Measurements from ENCODE around the gene SREBF1.

The SREBF1 gene

DNA sequence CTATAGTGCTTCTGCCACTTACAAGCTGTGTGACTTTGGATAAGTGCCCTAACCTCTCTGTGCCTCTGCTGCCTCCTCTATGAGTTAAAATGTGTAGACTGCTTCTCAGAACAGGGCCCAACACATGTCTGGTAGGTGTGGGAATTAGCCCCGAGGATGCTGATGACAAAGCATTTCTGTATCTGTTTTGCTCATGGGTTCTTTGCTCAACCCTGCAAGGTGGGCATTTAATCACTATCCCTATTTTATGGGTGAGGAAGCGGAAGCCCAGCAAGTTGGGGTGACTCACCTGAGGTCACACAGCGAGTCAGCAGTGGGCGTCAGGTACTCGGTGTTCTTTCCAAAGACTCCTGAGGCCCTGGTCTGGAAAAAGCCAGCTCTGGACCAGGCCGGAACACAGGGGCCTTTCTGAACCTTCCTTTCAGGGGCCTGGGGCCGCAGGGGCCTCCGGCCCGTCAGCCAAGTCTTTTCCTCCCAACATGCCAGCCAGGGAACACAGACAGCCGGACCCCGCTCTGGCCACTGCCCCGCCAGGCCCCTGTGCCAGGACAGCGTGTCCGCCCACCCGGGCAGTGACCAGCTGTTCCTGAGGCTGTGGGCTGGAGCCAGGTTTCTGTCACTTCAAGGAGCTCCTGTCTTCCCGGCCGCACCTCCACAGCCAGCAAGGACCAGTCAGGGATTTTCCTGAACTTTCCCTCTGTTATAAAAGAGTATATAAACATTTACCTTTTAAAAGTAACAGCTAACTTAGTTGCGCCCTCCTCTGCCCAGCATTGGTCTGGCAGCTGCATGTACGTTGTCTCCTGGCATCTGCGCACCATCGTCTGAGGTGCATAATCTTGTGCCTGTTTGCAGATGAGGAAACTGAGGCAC is 62.5 kb downstream of the SREBF1 start:
- DNase-seq = peak; percentile 32

DNA sequence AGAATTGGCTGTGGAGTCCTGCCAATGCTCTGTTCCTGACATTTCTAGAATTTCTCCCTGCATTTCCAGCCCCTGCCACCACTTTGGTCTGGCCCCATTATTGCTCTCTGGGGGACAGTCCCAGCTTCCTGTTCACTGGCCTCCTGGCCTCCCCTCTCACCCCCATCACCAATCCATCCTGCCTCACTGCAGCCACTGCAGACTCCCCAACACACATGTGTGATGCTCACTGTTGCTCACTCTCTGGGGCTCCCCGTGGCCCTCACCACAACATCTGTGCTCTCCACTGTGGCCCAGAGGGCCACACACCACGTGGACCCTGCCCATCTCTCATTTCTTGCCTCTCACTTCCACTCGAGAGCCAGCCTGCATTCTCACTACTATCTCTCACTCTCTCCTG is 64.6 kb downstream of the SREBF1 start:
- no peak for DNase-seq

DNA sequence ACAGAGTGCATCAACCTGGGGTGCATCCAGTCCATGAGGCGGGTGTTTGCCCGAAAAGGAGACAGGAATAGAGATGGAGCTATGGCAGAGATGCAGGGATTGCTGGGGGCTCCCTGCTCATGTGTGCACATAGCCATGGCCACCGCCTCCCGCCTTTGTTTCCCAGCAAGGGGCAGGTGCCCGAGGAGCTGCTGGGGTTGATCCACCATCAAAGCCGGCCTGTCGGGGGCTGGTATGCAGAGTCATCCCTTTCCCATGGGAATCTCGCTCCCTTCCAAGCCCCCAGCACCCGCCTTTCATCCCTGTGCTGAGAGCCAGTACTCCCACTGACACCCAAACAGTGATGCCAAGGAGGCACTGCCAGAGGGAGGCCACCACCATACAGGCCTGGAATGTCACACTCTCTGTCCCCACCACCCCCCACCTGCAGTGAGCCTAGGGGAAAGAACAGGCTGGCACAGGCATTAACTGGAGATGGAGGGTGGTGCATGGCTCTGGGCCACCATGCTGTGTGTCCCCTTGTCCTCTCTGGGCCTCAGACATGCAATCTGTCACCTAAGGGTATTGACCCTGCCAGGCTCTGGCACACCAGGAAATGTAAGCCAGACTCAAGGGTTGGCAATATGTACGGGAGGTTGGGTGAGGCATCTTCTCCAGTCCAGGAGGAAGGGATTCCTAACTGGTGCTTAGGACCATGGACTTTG is 65.1 kb downstream of the SREBF1 start:
- DNase-seq = no peak

DNA sequence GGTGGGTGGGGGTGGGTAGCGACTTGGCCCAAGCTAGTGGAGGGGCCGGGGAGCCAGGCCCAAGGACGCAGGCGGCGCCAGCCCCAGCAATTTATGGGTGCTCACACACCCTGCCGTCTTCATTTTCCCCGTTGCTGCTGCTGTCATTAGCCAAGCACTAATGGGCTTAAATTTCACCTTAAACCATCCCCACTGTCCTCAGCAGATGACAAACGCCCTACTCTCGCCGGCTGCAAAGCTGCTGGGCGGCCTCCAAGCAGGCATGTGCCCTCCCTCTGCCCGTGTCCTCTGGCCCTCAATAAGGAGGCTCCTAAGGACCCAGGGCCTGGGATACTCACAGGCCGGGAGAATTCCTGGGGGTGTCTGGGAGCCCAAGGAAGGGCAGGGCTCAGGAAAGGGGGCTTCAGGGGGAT is 66.1 kb downstream of the SREBF1 start:
- no peak for DNase-seq

DNA sequence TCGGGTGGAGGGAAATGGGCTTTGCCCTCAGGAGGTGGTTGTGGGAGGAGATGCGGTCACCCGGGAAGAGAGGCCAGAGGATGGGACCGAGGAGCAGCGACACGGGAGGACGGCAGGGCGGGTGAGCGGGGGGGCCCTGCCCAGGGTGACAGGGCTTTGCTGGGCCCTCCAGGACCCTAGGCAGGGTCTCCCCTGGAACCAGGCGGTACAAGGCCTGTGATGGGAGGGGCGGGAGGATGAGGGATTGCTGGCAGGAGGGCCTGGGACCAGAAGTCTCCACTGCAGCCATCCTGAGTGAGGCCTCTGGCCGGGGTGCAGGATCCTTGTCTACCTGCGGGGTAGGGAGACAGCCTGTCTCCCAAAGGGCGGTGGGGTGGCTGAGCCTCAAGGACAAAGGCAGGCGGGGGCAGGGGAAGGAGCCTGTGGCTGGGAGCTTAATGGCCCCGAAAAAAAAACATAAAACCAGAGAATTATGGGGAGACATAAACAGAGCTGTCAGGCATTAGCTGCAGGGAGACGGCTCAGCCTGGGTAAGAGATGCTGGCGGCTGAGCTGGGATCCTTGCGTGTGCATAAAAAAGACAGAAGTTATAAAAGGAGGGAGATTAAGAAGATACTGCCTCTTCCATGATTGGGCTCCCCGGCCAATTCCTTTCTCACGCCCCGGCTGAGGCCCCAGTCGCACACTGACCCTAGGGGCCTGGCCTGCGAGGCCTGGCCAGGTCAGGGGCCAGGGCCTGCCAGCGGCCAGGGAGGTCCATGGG is 66.7 kb downstream of the SREBF1 start:
- no peak for DNase-seq

DNA sequence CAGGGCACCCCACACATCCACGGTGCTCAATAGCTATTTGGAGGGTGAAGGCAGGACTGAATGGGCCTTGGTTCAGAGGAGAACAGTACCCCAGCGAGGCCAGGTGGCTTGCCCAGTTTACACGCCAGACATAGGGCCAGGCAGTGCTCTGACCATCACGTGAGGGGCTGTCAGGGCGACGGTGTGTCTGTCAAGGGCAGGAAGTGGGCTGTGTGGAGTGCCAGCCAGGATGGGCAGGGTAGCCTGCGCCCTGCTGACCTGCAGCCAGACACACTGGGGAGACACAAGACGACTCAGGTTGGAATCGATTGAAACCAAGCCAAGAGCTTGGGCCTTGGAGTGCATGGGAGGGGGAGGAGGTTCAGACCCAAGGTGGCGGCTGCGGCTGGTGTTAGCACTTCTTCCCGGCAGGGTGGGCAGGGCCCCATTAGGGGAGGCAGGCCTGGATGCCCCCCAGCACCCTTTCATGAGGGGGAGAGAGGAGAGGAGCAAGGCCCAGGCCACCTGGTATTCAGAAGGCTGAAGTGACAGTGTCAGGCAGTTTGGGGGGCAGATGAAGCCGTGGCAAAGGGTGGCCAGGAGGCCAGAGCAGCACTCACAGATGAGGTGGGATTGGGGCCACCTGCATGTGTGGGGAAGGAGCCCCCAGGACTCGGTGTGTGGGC is 68.2 kb downstream of the SREBF1 start:
- no peak for DNase-seq

DNA sequence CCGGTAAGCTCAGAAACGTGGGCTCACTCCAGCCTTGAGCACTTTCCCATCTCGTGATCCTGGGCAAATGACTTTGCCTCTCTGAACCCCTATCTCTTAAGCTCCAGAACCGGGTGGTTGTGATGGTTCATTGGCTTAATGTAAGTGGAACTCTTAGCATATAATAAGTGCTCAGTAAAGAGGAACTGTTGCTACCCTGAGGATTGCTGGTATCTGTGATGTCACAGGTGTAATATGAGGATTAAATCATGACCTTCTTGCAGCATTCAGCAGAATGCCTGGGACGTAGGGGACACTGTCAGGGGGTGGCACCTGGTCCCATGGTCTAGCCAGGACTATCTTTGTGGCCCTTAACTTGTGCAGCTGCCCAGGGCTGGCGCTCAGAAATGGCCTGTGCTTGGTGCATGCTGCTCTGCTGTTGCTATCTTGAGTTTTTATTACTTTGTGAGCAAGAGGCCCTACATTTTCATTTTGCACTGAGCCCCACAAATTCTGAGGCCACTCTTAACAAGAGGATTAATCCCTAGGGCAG is 68.8 kb downstream of the SREBF1 start:
- no peak for DNase-seq

DNA sequence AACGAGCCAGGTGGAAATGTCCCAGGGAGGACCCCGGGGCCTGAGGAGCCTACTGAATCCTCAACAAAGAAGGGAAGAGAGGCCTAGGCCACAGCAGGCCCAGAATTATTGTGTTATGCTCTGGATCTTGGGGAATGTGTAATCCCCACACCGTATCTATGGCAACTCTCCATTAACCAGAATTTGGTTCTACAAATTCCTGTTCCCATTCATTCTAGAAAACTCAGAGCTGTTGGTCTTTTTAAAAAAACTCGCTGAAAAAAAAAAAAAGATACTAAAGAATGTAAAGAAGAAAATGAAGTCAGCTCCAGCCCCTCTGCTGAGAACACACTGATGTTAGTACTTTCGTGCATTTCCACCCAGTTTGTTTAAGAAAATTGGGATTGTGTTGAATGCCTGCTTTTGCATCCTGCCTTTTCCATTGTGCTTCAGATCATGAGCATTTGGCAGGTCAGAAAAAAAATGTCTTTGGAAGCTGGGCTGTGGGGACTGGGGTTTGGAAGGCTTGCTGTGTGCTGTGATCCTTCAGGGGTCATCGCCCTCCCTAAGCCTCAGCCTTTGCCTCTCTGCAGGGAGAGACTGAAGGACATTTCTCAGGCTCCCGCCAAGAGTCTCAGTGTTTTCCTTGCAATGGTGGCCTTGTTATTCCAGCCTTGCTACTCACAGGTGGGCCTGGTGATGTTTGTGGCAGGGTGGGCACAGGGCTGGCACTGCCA is 69.5 kb downstream of the SREBF1 start:
- no peak for DNase-seq

DNA sequence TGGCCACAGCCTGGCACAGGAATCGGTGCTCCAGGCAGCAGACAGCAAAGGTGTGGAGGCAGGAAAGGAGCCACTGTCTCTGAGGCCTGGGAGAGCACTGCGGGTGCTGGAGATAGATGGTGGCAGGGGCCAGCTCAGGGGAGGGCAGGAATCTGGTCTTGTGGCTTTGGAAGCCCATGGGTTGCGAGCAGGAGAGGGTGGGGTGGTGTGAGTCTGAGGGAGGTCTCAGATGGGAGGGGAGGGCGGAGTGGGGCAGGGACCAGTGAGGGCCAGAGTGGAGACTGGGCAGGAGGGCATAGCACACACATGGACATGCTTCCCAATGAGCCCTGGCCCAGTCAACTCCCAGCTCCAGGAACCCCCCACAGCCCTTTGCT is 70.1 kb downstream of the SREBF1 start:
- no peak for DNase-seq

DNA sequence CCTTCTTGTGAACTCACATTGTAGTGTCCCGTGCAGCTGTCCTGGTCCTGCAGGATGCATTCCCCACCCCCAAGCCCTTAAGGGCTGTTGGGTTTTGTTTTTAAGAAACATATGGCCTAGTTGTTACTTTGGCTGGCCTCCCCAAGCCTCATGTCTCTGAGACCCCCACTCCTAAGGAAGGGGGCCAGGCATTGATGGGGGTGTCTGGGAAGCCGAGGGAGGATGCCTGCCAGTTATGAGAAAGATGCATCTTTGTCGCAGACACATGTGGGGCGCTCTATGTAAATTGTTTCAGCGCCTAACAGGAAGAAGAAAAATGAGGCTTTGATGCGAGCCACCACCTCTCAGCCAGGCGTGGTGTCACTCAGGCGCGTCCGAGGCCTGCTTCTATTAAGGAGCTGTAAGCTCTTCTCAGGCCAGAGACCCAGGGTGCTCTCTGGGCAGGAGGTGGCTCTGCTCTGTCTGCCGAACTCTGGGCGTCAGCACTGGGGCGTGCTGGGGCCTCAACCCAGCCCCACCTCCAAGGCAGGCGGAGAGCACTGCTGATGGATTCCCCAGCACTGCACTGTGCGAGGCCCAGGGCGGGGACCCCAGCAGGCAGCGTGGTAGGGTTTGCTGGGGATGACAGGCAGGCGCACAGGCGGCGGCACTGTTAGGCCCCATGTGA is 70.6 kb downstream of the SREBF1 start:
- peak; percentile 40 for DNase-seq

DNA sequence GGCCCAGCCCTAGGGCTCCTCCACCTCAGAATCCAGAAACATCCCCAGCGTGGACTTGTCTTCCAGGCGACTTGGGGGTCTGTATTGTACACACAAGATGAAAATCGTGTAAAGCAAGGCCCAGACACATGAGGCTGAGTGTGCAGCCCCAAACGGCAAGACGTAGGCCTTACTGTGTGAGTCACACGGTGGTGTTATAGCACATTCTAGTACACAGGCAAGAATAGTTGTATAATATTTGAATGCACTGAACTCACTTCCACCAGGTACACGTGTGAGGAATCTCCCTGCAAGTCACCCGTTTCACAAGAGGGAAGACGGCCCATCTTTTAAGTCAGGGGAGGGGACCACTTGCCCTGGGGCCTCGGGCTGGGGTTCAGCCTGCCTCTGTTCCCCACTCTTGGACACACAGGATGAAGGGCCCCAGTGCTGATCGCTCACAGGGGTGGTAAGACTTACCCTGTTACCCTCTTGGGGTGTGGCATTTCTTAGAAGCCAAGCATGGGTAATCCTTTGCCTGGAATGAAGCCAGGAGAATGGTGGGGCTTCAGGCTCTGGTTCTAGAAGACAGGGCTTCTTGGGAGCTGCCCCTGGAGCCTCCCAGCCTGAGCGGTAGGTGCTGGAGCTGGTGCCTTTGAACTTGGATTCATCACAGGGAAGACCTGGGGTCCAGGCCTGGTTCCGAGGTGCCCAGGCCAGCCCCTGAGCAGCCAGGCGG is 71.3 kb downstream of the SREBF1 start:
- DNase-seq = no peak

DNA sequence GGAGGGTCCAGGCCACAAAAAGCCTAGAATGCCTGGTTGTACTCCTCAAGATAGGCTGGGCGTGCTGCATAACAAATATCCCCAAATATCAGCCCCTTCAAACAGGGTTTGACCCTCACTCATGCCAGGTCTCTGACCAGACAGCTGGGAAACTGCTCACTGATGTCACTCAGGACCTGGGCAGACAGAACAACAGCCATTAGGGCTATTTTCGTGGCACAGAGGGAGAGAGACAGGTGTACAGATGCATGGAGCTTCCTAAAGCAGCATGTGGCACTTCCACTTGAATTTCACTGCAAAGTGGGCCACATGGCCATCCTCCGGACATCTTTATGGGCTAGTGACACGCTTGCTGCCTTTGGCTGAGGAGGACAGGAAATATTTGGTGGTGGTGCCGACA is 73.1 kb downstream of the SREBF1 start:
- DNase-seq = no peak

DNA sequence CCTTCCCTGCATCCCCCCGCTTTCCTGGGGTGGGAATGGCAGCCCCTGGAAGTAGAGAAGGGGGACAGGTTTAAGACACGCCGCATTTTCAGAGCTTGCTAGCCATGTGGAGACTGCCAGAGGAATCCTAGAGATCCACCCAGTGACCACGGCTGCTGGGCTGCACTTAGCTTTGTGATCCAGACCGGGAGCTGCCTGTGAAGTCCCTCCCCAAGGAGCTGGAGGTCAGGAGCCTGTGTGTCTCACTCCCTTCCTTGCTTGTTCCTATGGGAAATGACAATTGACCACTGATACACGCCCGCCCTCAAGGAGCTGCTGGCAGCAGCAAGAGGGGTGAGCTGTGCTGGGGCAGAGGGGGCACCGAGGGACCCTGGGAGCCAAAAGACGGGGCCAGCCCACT is 73.7 kb downstream of the SREBF1 start:
- DNase-seq = no peak

DNA sequence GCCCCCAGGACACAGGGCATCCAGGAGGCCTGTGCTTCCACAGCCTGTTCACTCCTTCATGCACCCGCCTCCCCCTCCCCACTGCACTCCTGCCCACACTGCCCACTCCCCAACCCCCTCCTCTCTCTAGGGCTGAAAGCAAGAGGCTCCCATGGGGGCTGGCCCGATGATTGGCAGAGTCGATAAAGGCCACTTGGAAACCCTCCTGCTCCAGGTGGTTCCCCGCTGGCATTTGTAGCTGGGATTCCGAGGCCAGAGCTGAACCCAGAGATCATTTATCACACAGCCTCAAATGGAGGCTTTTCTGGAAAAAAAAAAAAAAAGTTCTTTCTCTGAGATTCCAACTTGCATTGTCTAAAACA is 74.1 kb downstream of the SREBF1 start:
- no peak for DNase-seq

Data from midbrain (tissue), 1 donor.